ENCODE measurements around the gene NRG3.

Gene NRG3

GRCh38 chr10:82092111-82092510 is 217.1 kb downstream of the NRG3 start:
- DNase-seq (ENCODE audit: low spot score), result no peak

GRCh38 chr10:82124713-82125112 is 249.7 kb downstream of the NRG3 start:
- DNase-seq (ENCODE audit: low spot score), result no peak

- no peak for DNase-seq (ENCODE audit: low spot score)
Observed at GRCh38 chr10:82128527-82128926, 253.5 kb downstream of the NRG3 start.

- no peak for DNase-seq (ENCODE audit: low spot score)
Observed at GRCh38 chr10:82136103-82136502, 261.1 kb downstream of the NRG3 start.

- no peak for DNase-seq (ENCODE audit: low spot score)
Observed at GRCh38 chr10:82144153-82144552, 269.2 kb downstream of the NRG3 start.

- DNase-seq (ENCODE audit: low spot score), result no peak
Observed at GRCh38 chr10:82148764-82149163, 273.8 kb downstream of the NRG3 start.

GRCh38 chr10:82149674-82150073 is 274.7 kb downstream of the NRG3 start:
- no peak for DNase-seq (ENCODE audit: low spot score)

GRCh38 chr10:82150123-82150900 is 275.3 kb downstream of the NRG3 start:
- DNase-seq (ENCODE audit: low spot score), result no peak

GRCh38 chr10:82160307-82160706 is 285.3 kb downstream of the NRG3 start:
- DNase-seq (ENCODE audit: low spot score), result no peak

GRCh38 chr10:82161264-82161663 is 286.3 kb downstream of the NRG3 start:
- no peak for DNase-seq (ENCODE audit: low spot score)

GRCh38 chr10:82162549-82163195 is 287.7 kb downstream of the NRG3 start:
- DNase-seq (ENCODE audit: low spot score), result no peak

GRCh38 chr10:82171899-82172298 is 296.9 kb downstream of the NRG3 start:
- no peak for DNase-seq (ENCODE audit: low spot score)

GRCh38 chr10:82176587-82176986 is 301.6 kb downstream of the NRG3 start:
- DNase-seq (ENCODE audit: low spot score), result no peak

- DNase-seq (ENCODE audit: low spot score), result no peak
Observed at GRCh38 chr10:82190432-82191260, 315.7 kb downstream of the NRG3 start.

GRCh38 chr10:82191653-82192052 is 316.7 kb downstream of the NRG3 start:
- DNase-seq (ENCODE audit: low spot score), result no peak

- DNase-seq (ENCODE audit: low spot score), result no peak
Observed at GRCh38 chr10:82192665-82193064, 317.7 kb downstream of the NRG3 start.

- no peak for DNase-seq (ENCODE audit: low spot score)
Observed at GRCh38 chr10:82194419-82194818, 319.4 kb downstream of the NRG3 start.

GRCh38 chr10:82206831-82207230 is 331.8 kb downstream of the NRG3 start:
- DNase-seq (ENCODE audit: low spot score), result no peak

- no peak for DNase-seq (ENCODE audit: low spot score)
Observed at GRCh38 chr10:82208726-82209125, 333.7 kb downstream of the NRG3 start.

GRCh38 chr10:82210331-82210730 is 335.3 kb downstream of the NRG3 start:
- DNase-seq (ENCODE audit: low spot score), result no peak

GRCh38 chr10:82211346-82211745 is 336.4 kb downstream of the NRG3 start:
- no peak for DNase-seq (ENCODE audit: low spot score)

GRCh38 chr10:82212753-82213152 is 337.8 kb downstream of the NRG3 start:
- DNase-seq (ENCODE audit: low spot score), result no peak

GRCh38 chr10:82213784-82214183 is 338.8 kb downstream of the NRG3 start:
- DNase-seq (ENCODE audit: low spot score), result no peak

All from hematopoietic multipotent progenitor cell treated with erythropoietin and hydrocortisone succinate and interleukin-3 and kit ligand, for 17 days (in vitro differentiated cells).